NCI-H187 treated with DMSO at 0.1 percent for 48 hours (cell line): ENCODE results near the gene MGRN1.
"Not testable (repeated sequence)": the region's sequence is repeated elsewhere in the genome, so short reads cannot be mapped to it uniquely, and the experiment has no call there.

Experiments
- DNase-seq: peaks from one replicate; lab custom pipeline; 2025; lab: John Stamatoyannopoulos, UW

MGRN1 gene

GRCh38 chr16:4624827-4625559 is 367 bp downstream of the MGRN1 start:
- DNase-seq = no peak

- no peak for DNase-seq
Observed at GRCh38 chr16:4625560-4626159, 1.0 kb downstream of the MGRN1 start.

- DNase-seq = no peak
Observed at GRCh38 chr16:4626396-4626795, 1.8 kb downstream of the MGRN1 start.

- no peak for DNase-seq
Observed at GRCh38 chr16:4628283-4628682, 3.7 kb downstream of the MGRN1 start.

- DNase-seq = no peak
Observed at GRCh38 chr16:4631444-4631843, 6.8 kb downstream of the MGRN1 start.

GRCh38 chr16:4633910-4634635 is 9.4 kb downstream of the MGRN1 start:
- DNase-seq = no peak

- no peak for DNase-seq
Observed at GRCh38 chr16:4634768-4635167, 10.1 kb downstream of the MGRN1 start.

GRCh38 chr16:4636196-4636595 is 11.6 kb downstream of the MGRN1 start:
- no peak for DNase-seq

GRCh38 chr16:4637501-4638166 is 13.0 kb downstream of the MGRN1 start:
- DNase-seq = no peak

GRCh38 chr16:4639899-4640509 is 15.4 kb downstream of the MGRN1 start:
- DNase-seq = no peak

GRCh38 chr16:4640572-4641305 is 16.1 kb downstream of the MGRN1 start:
- DNase-seq = no peak

- DNase-seq = no peak
Observed at GRCh38 chr16:4641306-4641687, 16.7 kb downstream of the MGRN1 start.

GRCh38 chr16:4641895-4642294 is 17.3 kb downstream of the MGRN1 start:
- no peak for DNase-seq

- no peak for DNase-seq
Observed at GRCh38 chr16:4646773-4647643, 22.4 kb downstream of the MGRN1 start.

GRCh38 chr16:4647644-4647980 is 23.0 kb downstream of the MGRN1 start:
- DNase-seq = no peak

- no peak for DNase-seq
Observed at GRCh38 chr16:4648917-4649316, 24.3 kb downstream of the MGRN1 start.

GRCh38 chr16:4649744-4650442 is 25.3 kb downstream of the MGRN1 start:
- no peak for DNase-seq

- not testable (repeated sequence) for DNase-seq
Observed at GRCh38 chr16:4650443-4651074, 25.9 kb downstream of the MGRN1 start.

- no peak for DNase-seq
Observed at GRCh38 chr16:4651827-4652226, 27.2 kb downstream of the MGRN1 start.

GRCh38 chr16:4652561-4652960 is 27.9 kb downstream of the MGRN1 start:
- DNase-seq = no peak
